Upper lobe of left lung (tissue), 4 donors: Measurements from ENCODE around the gene ROS1.

Source experiments
- CTCF ChIP-seq, 6 experiments: fragments of 450-650 bp in 4 of 6; fragments of 200-600 bp in 2 of 6; sonication (generic) in 2 of 6; IDR thresholded peaks; one replicate each; pipeline ENCODE4 v1.5.1; 2016 to 2019; ENCODE audit warnings: antibody characterized with exemption in 6 of 6
- POLR2A ChIP-seq, 4 donors: fragments of 450-650 bp; IDR thresholded peaks; one replicate each; pipeline ENCODE4 v1.5.1; 2016 to 2017; ENCODE audit warnings: antibody characterized with exemption in 4 of 4, mild to moderate bottlenecking in 2 of 4

- TF ChIP-seq CTCF (IDR thresholded peaks at IDR 0.05) (no peak), POLR2A (IDR thresholded peaks at IDR 0.05) (no peak)
These were observed 74.2 kb downstream of the ROS1 start for GRCh38 chr6:117351521-117351920.
